GM23338 (cell line): ENCODE results near the gene APPL2. TPM values are rescaled to one million over a fixed set of nuclear protein-coding genes. Genes with fewer than 3 reads are reported as not detected.

Source experiments
- ATAC-seq: fragments of 200-7000 bp; cut with Tn5 transposase; 3 replicates; pipeline ENCODE4 v1.9.1; 2020
- DNase-seq: peaks from one replicate; pipeline ENCODE4 v3.0.0-alpha.2; 2015; ENCODE audit warnings: low spot score
- H2AFZ ChIP-seq: fragments of 200-600 bp; sonication (generic); 2 replicates; pipeline ENCODE4 v1.8.0; 2016; ENCODE audit warnings: antibody characterized with exemption, mild to moderate bottlenecking, moderate library complexity
- H3F3A ChIP-seq: fragments of 200-600 bp; sonication (generic); replicated peaks from 2 replicates; pipeline ENCODE4 v1.8.0; 2017; ENCODE audit warnings: antibody characterized with exemption, mixed run types, low read depth
- H3K27ac ChIP-seq: fragments of 200-600 bp; sonication (generic); 2 replicates; pipeline ENCODE4 v1.6.1; 2016; ENCODE audit warnings: low read depth
- H3K27me3 ChIP-seq: fragments of 200-600 bp; sonication (generic); 2 replicates; pipeline ENCODE4 v1.8.0; 2016; ENCODE audit warnings: mild to moderate bottlenecking, mixed run types, moderate library complexity; ENCODE audit not compliant: insufficient read depth
- H3K36me3 ChIP-seq: fragments of 200-600 bp; sonication (generic); 2 replicates; pipeline ENCODE4 v1.8.0; 2016; ENCODE audit warnings: mild to moderate bottlenecking; ENCODE audit not compliant: insufficient read depth
- H3K4me1 ChIP-seq: fragments of 200-600 bp; sonication (generic); 2 replicates; pipeline ENCODE4 v1.8.0; 2016; ENCODE audit warnings: mild to moderate bottlenecking, moderate library complexity; ENCODE audit not compliant: insufficient read depth
- H3K4me2 ChIP-seq: fragments of 200-600 bp; sonication (generic); 2 replicates; pipeline ENCODE4 v1.7.1; 2017; ENCODE audit warnings: mixed run types
- H3K4me3 ChIP-seq: fragments of 200-600 bp; sonication (generic); 2 replicates; pipeline ENCODE4 v1.6.1; 2016; ENCODE audit warnings: mixed run types
- H3K79me2 ChIP-seq: fragments of 200-600 bp; sonication (generic); replicated peaks from 2 replicates; pipeline ENCODE4 v1.8.0; 2017; ENCODE audit warnings: mild to moderate bottlenecking; ENCODE audit not compliant: insufficient read depth
- H3K9me2 ChIP-seq: fragments of 200-600 bp; sonication (generic); 2 replicates; pipeline ENCODE4 v1.8.0; 2017; ENCODE audit not compliant: insufficient read depth
- H4K20me1 ChIP-seq: fragments of 200-600 bp; sonication (generic); replicated peaks from 2 replicates; pipeline ENCODE4 v1.8.0; 2017; ENCODE audit warnings: mild to moderate bottlenecking; ENCODE audit not compliant: insufficient read depth
- H3K27ac Mint-ChIP-seq: 2 replicates; pipeline ENCODE4 v1.8.0; 2020; ENCODE audit warnings: inconsistent platforms, mild to moderate bottlenecking, moderate library complexity, mixed read lengths
- H3K27me3 Mint-ChIP-seq: 3 replicates; pipeline ENCODE4 v1.8.0; 2022; ENCODE audit warnings: low read depth, mild to moderate bottlenecking, moderate library complexity, mixed read lengths, inconsistent platforms; ENCODE audit not compliant: insufficient read depth, poor library complexity
- H3K36me3 Mint-ChIP-seq: 3 replicates; pipeline ENCODE4 v1.8.0; 2021; ENCODE audit warnings: low read depth, mild to moderate bottlenecking, inconsistent platforms, moderate library complexity, mixed read lengths
- H3K4me1 Mint-ChIP-seq: 3 replicates; pipeline ENCODE4 v1.8.0; 2020; ENCODE audit warnings: mild to moderate bottlenecking, inconsistent platforms, mixed read lengths
- H3K4me3 Mint-ChIP-seq: 3 replicates; pipeline ENCODE4 v1.8.0; 2021; ENCODE audit warnings: moderate library complexity, mild to moderate bottlenecking, inconsistent platforms, mixed read lengths
- H3K9me3 Mint-ChIP-seq: 3 replicates; pipeline ENCODE4 v1.8.0; 2020; ENCODE audit warnings: moderate library complexity, mild to moderate bottlenecking, inconsistent platforms, mixed read lengths
- CTCF ChIP-seq, 2 experiments: fragments of 200-600 bp in 1 of 2; sonication (generic) in 1 of 2; conservative IDR thresholded peaks; 2 replicates each; pipeline versions ENCODE4 v1.5.1 to v1.6.1; 2016 to 2017; ENCODE audit warnings: antibody characterized with exemption in 2 of 2, low read depth in 2 of 2, mild to moderate bottlenecking in 2 of 2, moderate library complexity in 1 of 2
- EZH2phosphoT487 ChIP-seq: fragments of 200-600 bp; sonication (generic); IDR thresholded peaks from one replicate; pipeline ENCODE4 v1.8.1; 2018; ENCODE audit warnings: antibody characterized with exemption; ENCODE audit not compliant: unreplicated experiment
- NANOG ChIP-seq: IDR thresholded peaks from 2 replicates; pipeline ENCODE4 v1.6.1; 2016; ENCODE audit warnings: antibody characterized with exemption, borderline replicate concordance
- REST ChIP-seq: IDR thresholded peaks from one replicate; pipeline ENCODE4 v1.6.1; 2018; ENCODE audit warnings: antibody characterized with exemption; ENCODE audit not compliant: unreplicated experiment
- STAT1 ChIP-seq: IDR thresholded peaks from one replicate; pipeline ENCODE4 v1.6.1; 2016; ENCODE audit warnings: antibody characterized with exemption; ENCODE audit not compliant: unreplicated experiment
- ZNF331 ChIP-seq: fragments of 250-450 bp; sonication (Bioruptor Pico); IDR thresholded peaks from 2 replicates; pipeline ENCODE4 v1.5.0; 2020; ENCODE audit warnings: low read depth, mild to moderate bottlenecking, moderate library complexity
- ZNF462 ChIP-seq: fragments of 250-450 bp; sonication (Bioruptor Pico); IDR thresholded peaks from 2 replicates; pipeline ENCODE4 v1.5.0; 2020; ENCODE audit warnings: mild to moderate bottlenecking, moderate library complexity
- polyA plus RNA-seq: library from polyadenylated mRNA; unstranded; fragments of >200 nt; fragmentation: Nextera tagmentation; extraction: Ambion mirVana; gene quantifications from 2 replicates; pipeline ENCODE4 v1.2.1, GENCODE V29; 2016
- total RNA-seq: library from RNA; depleted of rRNA; stranded (reverse); fragments of >200 nt; shearing (Covaris generic); gene quantifications from 2 replicates; pipeline ENCODE4 v1.2.3, GENCODE V29; 2014

The APPL2 gene
- total and polyA plus RNA-seq, 2 experiments from 2014 or later: 9.3 to 17.4 TPM

- TF ChIP-seq REST (no peak), ZNF462 (CRISPR knock-in tag) (no peak), NANOG (no peak), STAT1 (no peak)
Observed at GRCh38 chr12:105234197-105234596, 1.8 kb downstream of the APPL2 start (continued).

DNA sequence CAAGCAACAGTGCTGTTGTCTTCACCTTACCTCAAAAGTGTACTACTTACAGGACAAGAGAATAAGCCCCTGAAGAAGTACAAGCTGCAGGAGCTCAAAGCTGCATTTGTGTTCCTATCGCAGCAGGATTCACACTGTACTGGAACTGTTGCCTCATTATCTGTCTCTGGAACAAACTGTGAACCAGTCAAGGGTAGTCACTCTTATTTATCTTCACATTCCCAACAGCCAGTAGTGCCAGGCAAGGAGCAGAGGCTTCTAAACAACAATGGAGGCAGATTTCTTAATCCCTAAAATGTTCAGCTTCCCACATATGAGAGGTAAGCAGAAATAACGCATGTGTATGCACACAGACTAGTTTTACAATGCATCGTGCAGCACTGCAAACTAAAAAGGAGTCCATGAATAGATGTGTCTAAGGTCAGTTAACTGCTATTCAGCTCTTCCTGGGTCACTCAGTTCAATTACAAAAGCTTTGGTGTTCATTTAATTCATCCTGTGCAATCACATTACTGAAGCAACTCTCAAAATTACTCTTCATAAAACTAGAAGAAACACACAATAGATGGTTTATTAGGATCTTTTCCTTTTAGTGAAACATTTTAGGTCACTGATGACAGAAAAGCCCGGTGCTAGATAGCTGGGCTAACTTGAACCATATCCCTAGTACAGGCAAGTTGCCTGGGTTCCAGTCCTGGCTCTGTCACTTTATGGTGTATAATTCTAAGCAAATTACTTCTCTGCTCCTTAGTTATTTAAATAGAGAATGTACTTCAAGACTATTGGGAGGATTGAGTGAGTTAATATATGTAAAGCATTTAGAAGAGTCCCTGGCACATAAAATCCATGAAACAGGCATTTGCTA lies 2.7 kb downstream of the APPL2 start:
- peaks cover 9% of the 10 kb centered on the region for H3K4me1 ChIP-seq
- H3F3A ChIP-seq: no peaks in the 10 kb centered on the region
- no peaks in the 10 kb centered on the region; the same call in 1 of the 2 replicates for H3K36me3 ChIP-seq
- H3K4me1 Mint-ChIP-seq: peaks cover 17% of the 10 kb centered on the region
- H3K9me2 ChIP-seq: no peaks in the 10 kb centered on the region
- ATAC-seq: no peak
- peaks cover 43% of the 10 kb centered on the region for H3K79me2 ChIP-seq
- no peak overlapping the region for H3K27ac ChIP-seq
- H4K20me1 ChIP-seq: no peaks in the 10 kb centered on the region
- peaks cover 1% of the 10 kb centered on the region for H3K27me3 Mint-ChIP-seq
- no peak overlapping the region for H3K4me3 Mint-ChIP-seq
- no peak overlapping the region for H2AFZ ChIP-seq
- H3K36me3 Mint-ChIP-seq: peaks cover 8% of the 10 kb centered on the region
- H3K27ac Mint-ChIP-seq: no peak overlapping the region
- no peak overlapping the region for H3K4me3 ChIP-seq
- no peak for DNase-seq
- no peaks in the 10 kb centered on the region for H3K27me3 ChIP-seq
- H3K4me2 ChIP-seq: no peak overlapping the region
- H3K9me3 Mint-ChIP-seq: no peaks in the 10 kb centered on the region
- TF ChIP-seq EZH2phosphoT487: no peak
- no peak for TF ChIP-seq CTCF (conservative IDR thresholded peaks at IDR 0.05; ENCODE audit: low read depth in 2 of 2)
- no peak for TF ChIP-seq ZNF331
- no peak for TF ChIP-seq REST
